Panc1 (cell line): ENCODE results near the gene ZC3H12D. TPM values are rescaled to one million over a fixed set of nuclear protein-coding genes. Genes with fewer than 3 reads are reported as not detected.

Source experiments
- ATAC-seq: fragments of 200-7000 bp; cut with Tn5 transposase; 2 replicates; pipeline ENCODE4 v1.9.1; 2020; ENCODE audit warnings: mild to moderate bottlenecking, moderate library complexity
- BruUV-seq: library from RNA; stranded (reverse); fragments of 400-500 nt; replicated peaks from 2 replicates; lab custom pipeline; 2021; lab: Mats Ljungman, UMichigan
- CTCF ChIA-PET: fragments of 300-600 bp; sonication (Branson Sonifier 250); formaldehyde crosslinking; loops from one replicate; lab custom pipeline; 2022; ENCODE audit warnings: antibody characterized with exemption; lab: Charles Lee
- POLR2A ChIA-PET: fragments of 300-600 bp; sonication (Branson Sonifier 250); formaldehyde crosslinking; loops from one replicate; lab custom pipeline; 2022; ENCODE audit warnings: antibody characterized with exemption; lab: Charles Lee
- DNase-seq: peaks from one replicate; pipeline ENCODE4 v3.0.0-alpha.2; 2010; ENCODE audit warnings: low read depth, low spot score
- H3K27ac ChIP-seq: 2 replicates; pipeline ENCODE4 v1.5.1; 2011; ENCODE audit warnings: mild to moderate bottlenecking, low read length, inconsistent platforms
- H3K27me3 ChIP-seq: fragments of 200-500 bp; sonication (Bioruptor generic); 2 replicates; pipeline ENCODE4 v1.6.0; 2014; ENCODE audit warnings: low read length, inconsistent platforms; ENCODE audit not compliant: control insufficient read depth, insufficient read depth
- H3K36me3 ChIP-seq: fragments of 200-500 bp; sonication (Bioruptor generic); 2 replicates; pipeline ENCODE4 v1.5.1; 2014; ENCODE audit warnings: inconsistent platforms, mild to moderate bottlenecking, low read length, moderate library complexity; ENCODE audit not compliant: control insufficient read depth, insufficient read depth
- H3K4me1 ChIP-seq: 2 replicates; pipeline ENCODE4 v1.5.1; 2011; ENCODE audit warnings: inconsistent platforms, mild to moderate bottlenecking, low read length, moderate library complexity; ENCODE audit not compliant: control insufficient read depth, insufficient read depth
- H3K4me3 ChIP-seq, 2 experiments: 2 replicates each; pipeline ENCODE4 v1.5.1; 2011 to 2012; ENCODE audit warnings: low read depth in 2 of 2, low read length in 2 of 2, mild to moderate bottlenecking in 2 of 2, inconsistent platforms in 1 of 2, moderate library complexity in 1 of 2
- H3K9me3 ChIP-seq: fragments of 200-500 bp; sonication (Bioruptor generic); 2 replicates; pipeline ENCODE4 v1.5.1; 2014; ENCODE audit warnings: low read depth, mild to moderate bottlenecking, inconsistent platforms, low read length, moderate library complexity; ENCODE audit not compliant: control insufficient read depth, insufficient read depth
- POLR2AphosphoS5 ChIP-seq: IDR thresholded peaks from 2 replicates; pipeline ENCODE4 v1.6.1; 2012; ENCODE audit warnings: mild to moderate bottlenecking, low read depth, low read length, moderate library complexity
- REST ChIP-seq, 2 experiments: IDR thresholded peaks; 2 replicates each; pipeline ENCODE4 v1.6.1; 2011 to 2012; ENCODE audit warnings: low read depth in 2 of 2, control low read depth in 1 of 2, low read length in 1 of 2, mild to moderate bottlenecking in 1 of 2, moderate library complexity in 1 of 2; ENCODE audit not compliant: insufficient read depth in 1 of 2
- SIN3A ChIP-seq: IDR thresholded peaks from 2 replicates; pipeline ENCODE4 v1.6.1; 2012; ENCODE audit warnings: low read depth, mild to moderate bottlenecking, low read length, moderate library complexity, borderline replicate concordance; ENCODE audit not compliant: insufficient read depth
- TCF7L2 ChIP-seq: IDR thresholded peaks from 2 replicates; pipeline ENCODE4 v1.6.1; 2011; ENCODE audit warnings: mild to moderate bottlenecking, low read depth, low read length, inconsistent platforms
- in situ Hi-C: cut with HindIII; loops from 2 replicates; pipeline ENCODE4 v1.10.0; 2016; ENCODE audit warnings: low sequenced_read_pairs, low pct_unique_long_range_greater_than_20kb
- intact Hi-C: fragments of 100-400 bp; cut with micrococcal nuclease; formaldehyde crosslinking; loops from one replicate; pipeline ENCODE4 v1.10.0; 2022; ENCODE audit not compliant: unreplicated experiment
- total RNA-seq: library from RNA; stranded (reverse); gene quantifications from one replicate; pipeline ENCODE4 v1.2.1, GENCODE V29; 2021; ENCODE audit not compliant: unreplicated experiment
- TF ChIP-seq, protein P1 (sequence below): fragments of 450-650 bp; IDR thresholded peaks from 2 replicates; pipeline ENCODE4 v1.5.1; 2017; ENCODE audit warnings: mild to moderate bottlenecking

Gene ZC3H12D
- total RNA-seq, 1 experiment from 2014 or later, result 0.26 TPM

GRCh38 chr6:149501201-149501600 lies 16.4 kb upstream of the ZC3H12D start:
- DNase-seq, result no peak

DNA sequence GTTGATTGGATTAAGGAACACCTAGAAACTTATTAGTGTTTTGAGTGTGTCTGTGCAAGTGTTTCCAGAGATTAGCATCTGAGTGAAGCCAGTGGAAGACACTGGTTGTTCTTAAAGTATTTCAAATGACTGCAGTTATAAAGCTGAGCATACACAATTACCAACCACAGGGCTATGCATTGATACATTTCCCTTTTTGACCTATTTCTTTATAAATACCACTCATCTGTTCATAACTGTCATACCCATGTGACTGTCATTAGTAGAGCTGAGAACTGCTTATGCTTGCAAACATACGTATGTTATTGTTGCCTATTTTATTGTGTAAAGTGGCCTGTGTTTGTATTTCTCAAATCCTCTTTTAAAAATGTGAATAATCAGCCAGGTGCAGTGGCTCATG lies 15.3 kb upstream of the ZC3H12D start:
- no peak for ATAC-seq

More at GRCh38 chr6:149501201-149501600, 16.4 kb upstream of the ZC3H12D start:
- in situ Hi-C loops (no loop called here), intact Hi-C loops (no loop called here)
- Histone ChIP-seq H3K27me3 (no peaks in the 10 kb centered on the region), H3K4me1 (peaks cover 3% of the 10 kb centered on the region; the same call in 1 of the 2 replicates), H3K27ac (no peak overlapping the region), H3K9me3 (no peaks in the 10 kb centered on the region), H3K4me3 (no peak overlapping the region), H3K36me3 (peaks cover 5% of the 10 kb centered on the region)
- BruUV-seq, result no TSS peak
- ChIA-PET POLR2A (no interaction called here), CTCF (no interaction called here)
- ATAC-seq, result no peak
- TF ChIP-seq, protein P1, sequence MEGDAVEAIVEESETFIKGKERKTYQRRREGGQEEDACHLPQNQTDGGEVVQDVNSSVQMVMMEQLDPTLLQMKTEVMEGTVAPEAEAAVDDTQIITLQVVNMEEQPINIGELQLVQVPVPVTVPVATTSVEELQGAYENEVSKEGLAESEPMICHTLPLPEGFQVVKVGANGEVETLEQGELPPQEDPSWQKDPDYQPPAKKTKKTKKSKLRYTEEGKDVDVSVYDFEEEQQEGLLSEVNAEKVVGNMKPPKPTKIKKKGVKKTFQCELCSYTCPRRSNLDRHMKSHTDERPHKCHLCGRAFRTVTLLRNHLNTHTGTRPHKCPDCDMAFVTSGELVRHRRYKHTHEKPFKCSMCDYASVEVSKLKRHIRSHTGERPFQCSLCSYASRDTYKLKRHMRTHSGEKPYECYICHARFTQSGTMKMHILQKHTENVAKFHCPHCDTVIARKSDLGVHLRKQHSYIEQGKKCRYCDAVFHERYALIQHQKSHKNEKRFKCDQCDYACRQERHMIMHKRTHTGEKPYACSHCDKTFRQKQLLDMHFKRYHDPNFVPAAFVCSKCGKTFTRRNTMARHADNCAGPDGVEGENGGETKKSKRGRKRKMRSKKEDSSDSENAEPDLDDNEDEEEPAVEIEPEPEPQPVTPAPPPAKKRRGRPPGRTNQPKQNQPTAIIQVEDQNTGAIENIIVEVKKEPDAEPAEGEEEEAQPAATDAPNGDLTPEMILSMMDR, result no peak
- TF ChIP-seq TCF7L2 (no peak), REST (IDR thresholded peaks at IDR 0.05; ENCODE audit: insufficient read depth in 1 of 2, low read depth in 2 of 2, low read length in 1 of 2) (no peak), POLR2AphosphoS5 (no peak), SIN3A (no peak)

More for the DNA sequence above, 15.3 kb upstream of the ZC3H12D start:
- DNase-seq, result no peak
- peaks cover 2% of the 10 kb centered on the region for H3K36me3 ChIP-seq
- H3K4me1 ChIP-seq, result peaks cover 3% of the 10 kb centered on the region; the same call in 1 of the 2 replicates
- in situ Hi-C loops (no loop called here), intact Hi-C loops (no loop called here)
- no peaks in the 10 kb centered on the region for H3K9me3 ChIP-seq
- H3K27ac ChIP-seq, result no peak overlapping the region
- no peak overlapping the region for H3K4me3 ChIP-seq
- no peak for TF ChIP-seq TCF7L2
- no peak for TF ChIP-seq SIN3A
- TF ChIP-seq REST (IDR thresholded peaks at IDR 0.05; ENCODE audit: insufficient read depth in 1 of 2, low read depth in 2 of 2, low read length in 1 of 2), result no peak
- TF ChIP-seq, protein P1, result no peak
- ChIA-PET CTCF (no interaction called here), POLR2A (no interaction called here)
- no peaks in the 10 kb centered on the region for H3K27me3 ChIP-seq
- no TSS peak for BruUV-seq
